Stimulated activated naive CD8-positive, alpha-beta T cell treated with anti-CD3 and anti-CD28 coated beads, Interleukin-15, amount 100 ng/mL, for 72 hours (primary cell): Measurements from ENCODE around the gene NAXD.
"Not testable (repeated sequence)": the region's sequence is repeated elsewhere in the genome, so short reads cannot be mapped to it uniquely, and the experiment has no call there.

Experiments
- ATAC-seq: fragments of 150-1000 bp; cut with Tn5 transposase; 2 replicates; pipeline ENCODE4 v1.10.0; 2021; ENCODE audit warnings: mild to moderate bottlenecking, moderate library complexity
- DNase-seq, 2 donors: peaks; one replicate each; pipeline ENCODE4 v3.0.0; 2021 to 2022
- H3K27ac Mint-ChIP-seq, 2 donors: one replicate each; pipeline ENCODE4 v1.8.0; 2022; ENCODE audit warnings: mild to moderate bottlenecking in 2 of 2, mixed read lengths in 2 of 2, moderate library complexity in 2 of 2
- H3K27me3 Mint-ChIP-seq: one replicate; pipeline ENCODE4 v1.8.0; 2022; ENCODE audit warnings: mixed read lengths
- H3K4me1 Mint-ChIP-seq: one replicate; pipeline ENCODE4 v1.8.0; 2022; ENCODE audit warnings: mild to moderate bottlenecking, mixed read lengths
- H3K4me3 Mint-ChIP-seq, 2 donors: one replicate each; pipeline ENCODE4 v1.8.0; 2022; ENCODE audit warnings: mild to moderate bottlenecking in 2 of 2, mixed read lengths in 2 of 2, moderate library complexity in 1 of 2
- H3K9me3 Mint-ChIP-seq, 2 donors: one replicate each; pipeline ENCODE4 v1.8.0; 2022; ENCODE audit warnings: mixed read lengths in 2 of 2

Gene NAXD

DNA sequence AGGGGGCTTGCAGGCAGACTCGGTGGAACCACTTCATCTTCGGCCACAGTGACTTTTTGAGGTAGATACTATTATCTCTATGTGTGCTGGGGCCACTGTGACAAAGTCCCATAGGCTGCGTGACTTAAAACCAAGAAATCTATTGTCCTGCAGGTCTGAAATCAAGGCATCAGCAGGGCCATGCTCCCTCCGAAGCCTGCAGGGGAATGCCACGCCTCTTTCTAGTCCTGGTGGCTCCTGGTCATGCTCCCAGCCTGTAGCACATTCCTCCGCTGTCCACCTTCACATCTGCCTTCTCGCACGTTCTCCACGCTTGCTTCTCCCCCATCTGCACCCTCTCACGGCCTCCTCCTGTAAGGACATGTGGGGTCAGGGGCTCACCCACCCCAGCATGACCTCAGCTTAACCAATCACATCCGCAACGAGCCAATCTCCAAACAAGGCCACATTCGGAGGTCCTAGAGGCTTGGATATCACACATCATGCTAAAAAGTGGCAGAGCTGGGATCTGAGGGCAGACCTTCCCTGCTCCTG is 32.9 kb upstream of the NAXD start:
- no peak overlapping the region for H3K27ac Mint-ChIP-seq
- no peak overlapping the region for H3K4me3 Mint-ChIP-seq
- H3K9me3 Mint-ChIP-seq: no peaks in the 10 kb centered on the region
- peaks cover 5% of the 10 kb centered on the region for H3K4me1 Mint-ChIP-seq
- H3K27me3 Mint-ChIP-seq: peaks cover 50% of the 10 kb centered on the region
- ATAC-seq: no peak
- no peak for DNase-seq

DNA sequence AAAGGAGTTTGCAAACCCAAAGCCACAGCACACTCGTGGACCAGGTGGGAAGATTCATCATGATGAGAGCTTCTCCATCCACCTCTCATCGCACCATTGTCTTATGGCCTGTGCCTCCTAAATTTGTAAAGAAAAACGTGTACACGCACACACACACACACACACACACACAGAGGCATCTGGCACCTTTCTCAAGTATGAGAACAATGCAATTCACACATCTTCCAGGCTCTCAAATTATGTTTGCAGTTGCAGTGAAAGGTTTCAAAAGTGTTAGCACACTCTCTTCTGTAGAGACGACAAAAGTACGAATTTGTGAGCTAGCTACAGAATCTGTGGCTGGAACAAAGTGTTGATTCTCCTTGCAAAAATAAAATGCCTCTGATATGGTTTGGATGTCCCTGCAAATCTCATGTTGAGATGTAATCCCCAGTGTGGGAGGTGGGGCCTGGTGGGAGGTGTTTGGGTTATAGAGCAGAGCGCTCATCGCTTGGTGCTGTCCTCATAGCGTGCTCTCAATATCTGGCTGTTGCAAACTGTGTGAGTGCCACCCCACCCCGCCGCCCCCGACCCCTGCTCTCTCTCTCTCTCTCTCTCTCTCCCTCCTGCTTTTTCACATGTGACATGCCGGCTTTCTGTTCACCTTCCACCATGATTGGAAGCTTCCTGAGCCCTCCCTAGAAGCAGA is 32.0 kb upstream of the NAXD start:
- Mint-ChIP-seq H3K4me3 (no peak overlapping the region), H3K27ac (no peak overlapping the region), H3K9me3 (no peaks in the 10 kb centered on the region), H3K27me3 (peaks cover 42% of the 10 kb centered on the region), H3K4me1 (peaks cover 5% of the 10 kb centered on the region)
- no peak for ATAC-seq
- no peak for DNase-seq

- Mint-ChIP-seq H3K27me3 (peaks cover 21% of the 10 kb centered on the region), H3K4me3 (no peak overlapping the region)
- ATAC-seq: no peak
Observed at GRCh38 chr13:110589793-110590390, 25.5 kb upstream of the NAXD start.

DNA sequence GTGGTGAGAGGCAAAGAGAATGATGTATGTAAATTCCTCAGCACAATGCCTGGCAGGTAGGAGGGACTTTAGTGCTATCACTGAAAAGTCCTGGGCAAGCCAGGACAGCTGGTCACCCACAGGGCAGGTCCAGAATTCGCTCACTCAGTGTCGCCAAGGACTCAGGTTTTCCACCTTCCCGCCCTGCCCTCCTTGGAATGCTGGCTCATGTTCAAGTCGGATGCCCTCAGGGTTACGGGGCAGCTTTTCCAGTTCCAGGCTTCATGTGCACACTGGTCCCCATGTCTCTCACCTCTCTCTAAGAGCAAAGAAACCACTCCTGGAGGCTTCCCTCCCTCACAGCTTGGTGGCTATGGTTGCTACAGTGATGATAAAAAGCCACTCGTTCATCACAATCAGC is 24.8 kb upstream of the NAXD start:
- Mint-ChIP-seq H3K27ac (no peak overlapping the region), H3K9me3 (no peaks in the 10 kb centered on the region), H3K4me3 (no peak overlapping the region), H3K27me3 (peaks cover 21% of the 10 kb centered on the region), H3K4me1 (no peaks in the 10 kb centered on the region)
- no peak for DNase-seq
- ATAC-seq: no peak

More at GRCh38 chr13:110589793-110590390, 25.5 kb upstream of the NAXD start:
- no peaks in the 10 kb centered on the region for H3K4me1 Mint-ChIP-seq
- H3K27ac Mint-ChIP-seq: peak overlapping the region in 1 of 2 donors; percentile 19
- H3K9me3 Mint-ChIP-seq: no peaks in the 10 kb centered on the region
- DNase-seq: no peak

- Mint-ChIP-seq H3K27ac (peak overlapping the region in 1 of 2 donors; percentile 27), H3K9me3 (no peaks in the 10 kb centered on the region), H3K4me1 (no peaks in the 10 kb centered on the region), H3K4me3 (no peak overlapping the region), H3K27me3 (peaks cover 21% of the 10 kb centered on the region)
- ATAC-seq (no peak), DNase-seq (no peak)
Observed at GRCh38 chr13:110592665-110593064, 22.7 kb upstream of the NAXD start.

- Mint-ChIP-seq H3K27me3 (peaks cover 21% of the 10 kb centered on the region), H3K4me3 (no peak overlapping the region), H3K4me1 (no peaks in the 10 kb centered on the region), H3K27ac (no peak overlapping the region), H3K9me3 (no peaks in the 10 kb centered on the region)
- DNase-seq (no peak), ATAC-seq (peak; percentile 84)
Observed at GRCh38 chr13:110593430-110594130, 21.8 kb upstream of the NAXD start.

DNA sequence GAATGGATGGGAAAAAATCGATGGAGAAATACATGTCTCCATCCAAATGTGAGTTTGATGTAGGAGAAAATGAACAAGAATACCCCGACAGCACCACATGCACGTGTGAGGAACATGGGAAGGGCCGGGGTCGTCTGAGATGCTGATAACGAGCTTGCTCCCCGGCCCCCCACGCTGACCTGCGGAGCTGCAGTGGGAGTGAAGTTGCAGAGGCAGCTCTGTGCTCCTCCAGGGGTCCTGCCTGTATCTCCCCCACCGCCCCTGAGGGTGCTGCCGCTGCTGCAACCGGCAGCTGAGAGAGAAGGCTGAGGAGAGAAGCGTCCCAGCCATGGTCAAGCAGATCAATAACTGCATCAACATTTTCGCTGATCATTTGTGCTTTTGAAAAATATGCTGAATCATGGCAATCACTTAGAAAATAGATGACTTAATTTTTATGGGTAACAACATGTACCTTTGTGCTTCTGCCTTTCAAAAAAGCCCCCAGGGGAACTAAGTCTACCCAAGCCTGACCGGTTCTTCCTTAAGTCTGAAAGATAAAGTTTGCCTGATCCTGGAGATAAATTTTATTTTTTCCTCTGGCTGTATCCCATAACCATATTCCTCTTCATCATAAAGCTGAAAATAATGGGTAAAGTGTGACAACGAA is 18.2 kb upstream of the NAXD start:
- no peak for ATAC-seq
- no peaks in the 10 kb centered on the region for H3K4me1 Mint-ChIP-seq
- no peak overlapping the region for H3K27ac Mint-ChIP-seq
- H3K4me3 Mint-ChIP-seq: no peak overlapping the region
- peaks cover 18% of the 10 kb centered on the region for H3K27me3 Mint-ChIP-seq
- DNase-seq: no peak
- no peaks in the 10 kb centered on the region for H3K9me3 Mint-ChIP-seq

- DNase-seq: no peak
- ATAC-seq: no peak
- Mint-ChIP-seq H3K27me3 (peaks cover 25% of the 10 kb centered on the region), H3K27ac (peak overlapping the region in 1 of 2 donors; percentile 88), H3K9me3 (no peaks in the 10 kb centered on the region), H3K4me3 (no peak overlapping the region), H3K4me1 (no peaks in the 10 kb centered on the region)
Observed at GRCh38 chr13:110600261-110600819, 15.0 kb upstream of the NAXD start.

DNA sequence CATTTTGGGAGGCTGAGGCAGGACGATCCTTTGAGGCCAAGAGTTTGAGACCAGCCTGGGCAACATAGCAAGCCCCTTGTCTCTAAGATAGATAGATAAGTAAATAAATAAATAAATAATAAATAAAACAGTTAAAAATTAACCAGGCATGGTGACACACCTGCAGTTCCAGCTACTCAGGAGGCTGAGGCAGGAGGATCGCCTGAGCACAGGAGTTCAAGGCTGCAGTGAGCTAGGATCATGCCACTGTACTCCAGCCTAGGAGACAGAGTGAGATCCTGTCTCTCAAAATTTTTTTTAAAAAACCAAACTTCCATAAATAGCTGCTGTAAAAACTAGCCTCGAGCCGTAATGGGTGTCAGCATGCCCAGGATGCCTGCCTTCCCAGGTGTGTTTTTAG is 14.4 kb upstream of the NAXD start:
- no peak for DNase-seq
- no peak overlapping the region for H3K27ac Mint-ChIP-seq
- H3K4me3 Mint-ChIP-seq: no peak overlapping the region
- peaks cover 25% of the 10 kb centered on the region for H3K27me3 Mint-ChIP-seq
- H3K9me3 Mint-ChIP-seq: no peaks in the 10 kb centered on the region
- H3K4me1 Mint-ChIP-seq: no peaks in the 10 kb centered on the region
- ATAC-seq: no peak

- Mint-ChIP-seq H3K9me3 (no peaks in the 10 kb centered on the region), H3K27ac (no peak overlapping the region), H3K27me3 (peaks cover 25% of the 10 kb centered on the region), H3K4me3 (no peak overlapping the region), H3K4me1 (no peaks in the 10 kb centered on the region)
- ATAC-seq (no peak), DNase-seq (no peak)
Observed at GRCh38 chr13:110605132-110605531, 10.2 kb upstream of the NAXD start.

DNA sequence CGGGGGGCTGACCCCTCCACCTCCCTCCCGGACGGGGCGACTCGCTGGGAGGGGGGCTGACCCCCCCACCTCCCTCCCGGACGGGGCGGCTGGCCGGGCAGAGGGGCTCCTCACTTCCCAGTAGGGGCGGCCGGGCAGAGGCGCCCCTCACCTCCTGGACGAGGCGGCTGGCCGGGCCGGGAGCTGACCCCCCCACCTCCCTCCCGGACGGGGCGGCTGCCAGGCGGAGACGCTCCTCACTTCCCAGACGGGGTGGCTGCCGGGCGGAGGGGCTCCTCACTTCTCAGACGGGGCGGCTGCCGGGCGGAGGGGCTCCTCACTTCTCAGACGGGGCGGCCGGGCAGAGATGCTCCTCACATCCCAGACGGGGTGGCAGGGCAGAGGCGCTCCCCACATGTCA is 9.1 kb upstream of the NAXD start:
- H3K4me1 Mint-ChIP-seq, H3K27ac Mint-ChIP-seq, ATAC-seq, H3K4me3 Mint-ChIP-seq, DNase-seq, H3K9me3 Mint-ChIP-seq: not testable (repeated sequence)
- H3K27me3 Mint-ChIP-seq: peaks cover 30% of the 10 kb centered on the region

- no peak for ATAC-seq
- Mint-ChIP-seq H3K4me1 (no peaks in the 10 kb centered on the region), H3K27ac (no peak overlapping the region), H3K9me3 (no peaks in the 10 kb centered on the region), H3K27me3 (peaks cover 22% of the 10 kb centered on the region), H3K4me3 (no peak overlapping the region)
- DNase-seq: no peak
Observed at GRCh38 chr13:110607675-110608224, 7.6 kb upstream of the NAXD start.

GRCh38 chr13:110610955-110611595 is 4.3 kb upstream of the NAXD start:
- peaks cover 0 to 8% of the 10 kb centered on the region in 2 donors for H3K9me3 Mint-ChIP-seq
- H3K4me1 Mint-ChIP-seq: peaks cover 7% of the 10 kb centered on the region
- H3K27me3 Mint-ChIP-seq: peaks cover 12% of the 10 kb centered on the region
- ATAC-seq (no peak), DNase-seq (no peak)
- no peak overlapping the region for H3K27ac Mint-ChIP-seq
- no peak overlapping the region for H3K4me3 Mint-ChIP-seq

- H3K4me3 Mint-ChIP-seq: peak overlapping the region; percentile 96
- ATAC-seq: no peak
- peaks cover 12% of the 10 kb centered on the region for H3K27me3 Mint-ChIP-seq
- peaks cover 27% of the 10 kb centered on the region for H3K4me1 Mint-ChIP-seq
- peaks cover 0 to 8% of the 10 kb centered on the region in 2 donors for H3K9me3 Mint-ChIP-seq
- H3K27ac Mint-ChIP-seq: peak overlapping the region; percentile 97 to 99
- DNase-seq: no peak
Observed at GRCh38 chr13:110615005-110615321, 382 bp upstream of the NAXD start.
